Astrocyte of the cerebellum (primary cell): Measurements from ENCODE around the gene C2CD2.

ENCODE experiments used
- DNase-seq: peaks from one replicate; pipeline ENCODE4 v3.0.0-alpha.2; 2011; ENCODE audit warnings: low read depth
- H3K4me3 ChIP-seq: 2 replicates; pipeline ENCODE4 v1.5.1; 2011; ENCODE audit warnings: mild to moderate bottlenecking, low read depth, low read length, moderate library complexity
- CTCF ChIP-seq: IDR thresholded peaks from 2 replicates; pipeline ENCODE4 v1.5.1; 2012; ENCODE audit warnings: low read length, low read depth, moderate library complexity, mild to moderate bottlenecking; ENCODE audit errors: missing control alignments
- in situ Hi-C: cut with HindIII; loops from 2 replicates; pipeline ENCODE4 v1.10.0; 2017; ENCODE audit warnings: low sequenced_read_pairs

The C2CD2 gene

GRCh38 chr21:41901099-41901498 lies 52.7 kb downstream of the C2CD2 start:
- in situ Hi-C loops, result no loop called here
- no peak overlapping the region for H3K4me3 ChIP-seq
- no peak for DNase-seq
- TF ChIP-seq CTCF, result no peak

- no peak for DNase-seq
- no peak overlapping the region for H3K4me3 ChIP-seq
- TF ChIP-seq CTCF, result no peak
- in situ Hi-C loops, result no loop called here
Measured at GRCh38 chr21:41900401-41900800, 53.4 kb downstream of the C2CD2 start.

GRCh38 chr21:41899426-41900202 lies 54.2 kb downstream of the C2CD2 start:
- in situ Hi-C loops, result no loop called here
- no peak for TF ChIP-seq CTCF
- no peak for DNase-seq
- no peak overlapping the region for H3K4me3 ChIP-seq

GRCh38 chr21:41898998-41899397 lies 54.8 kb downstream of the C2CD2 start:
- DNase-seq, result no peak
- no peak for TF ChIP-seq CTCF
- in situ Hi-C loops, result no loop called here
- no peak overlapping the region for H3K4me3 ChIP-seq

- H3K4me3 ChIP-seq, result no peak overlapping the region
- in situ Hi-C loops, result no loop called here
- no peak for DNase-seq
- TF ChIP-seq CTCF, result no peak
Measured at GRCh38 chr21:41897700-41898099, 56.1 kb downstream of the C2CD2 start.

- no peak overlapping the region for H3K4me3 ChIP-seq
Measured at GRCh38 chr21:41897047-41897669, 56.7 kb downstream of the C2CD2 start.

More at GRCh38 chr21:41897047-41897669, 56.7 kb downstream of the C2CD2 start:
- DNase-seq, result no peak
- in situ Hi-C loops, result no loop called here
- TF ChIP-seq CTCF, result no peak
